OCI-LY7 (cell line): ENCODE results near the gene ERN1. TPM values are rescaled to one million over a fixed set of nuclear protein-coding genes. Genes with fewer than 3 reads are reported as not detected.
"Not testable (repeated sequence)": the region's sequence is repeated elsewhere in the genome, so short reads cannot be mapped to it uniquely, and the experiment has no call there.

ENCODE experiments used
- BruUV-seq: library from RNA; stranded (reverse); fragments of 400-500 nt; replicated peaks from 2 replicates; lab custom pipeline; 2021; lab: Mats Ljungman, UMichigan
- CTCF ChIA-PET: fragments of 300-600 bp; sonication (Branson Sonifier 250); formaldehyde crosslinking; loops from one replicate; lab custom pipeline; 2022; ENCODE audit warnings: antibody characterized with exemption; ENCODE audit not compliant: unreplicated experiment; lab: Charles Lee
- POLR2A ChIA-PET: fragments of 300-600 bp; sonication (Branson Sonifier 250); formaldehyde crosslinking; loops from one replicate; lab custom pipeline; 2022; ENCODE audit warnings: antibody characterized with exemption; lab: Charles Lee
- DNase-seq: peaks from one replicate; pipeline ENCODE4 v3.0.0-alpha.2; 2015; ENCODE audit warnings: low spot score
- H2AFZ ChIP-seq: fragments of 200-600 bp; sonication (generic), shearing (Covaris generic); 2 replicates; pipeline ENCODE4 v1.6.1; 2014; ENCODE audit warnings: mild to moderate bottlenecking, antibody characterized with exemption, low read length, moderate library complexity
- H3K27ac ChIP-seq: fragments of 200-600 bp; sonication (generic); 2 replicates; pipeline ENCODE4 v1.5.1; 2014; ENCODE audit warnings: mixed run types, low read depth, mild to moderate bottlenecking, moderate library complexity, low read length, inconsistent platforms; ENCODE audit not compliant: poor library complexity, severe bottlenecking
- H3K36me3 ChIP-seq: fragments of 200-600 bp; sonication (generic); 2 replicates; pipeline ENCODE4 v1.6.1; 2014; ENCODE audit warnings: mild to moderate bottlenecking, antibody characterized with exemption, low read length, moderate library complexity, mixed read lengths; ENCODE audit not compliant: insufficient read depth
- H3K4me1 ChIP-seq: fragments of 200-600 bp; sonication (generic); 2 replicates; pipeline ENCODE4 v1.5.1; 2014; ENCODE audit warnings: mild to moderate bottlenecking, low read length; ENCODE audit not compliant: insufficient read depth, poor library complexity, severe bottlenecking
- H3K4me2 ChIP-seq: fragments of 200-600 bp; sonication (generic); 2 replicates; pipeline ENCODE4 v1.6.1; 2014; ENCODE audit warnings: mild to moderate bottlenecking, low read length
- H3K4me3 ChIP-seq: fragments of 200-600 bp; sonication (generic); 2 replicates; pipeline ENCODE4 v1.5.1; 2014; ENCODE audit warnings: mild to moderate bottlenecking, low read depth, low read length; ENCODE audit not compliant: poor library complexity, severe bottlenecking
- H3K79me2 ChIP-seq: fragments of 200-600 bp; sonication (generic); 2 replicates; pipeline ENCODE4 v1.6.1; 2016; ENCODE audit warnings: low read depth, mild to moderate bottlenecking, low read length, moderate library complexity, mixed read lengths; ENCODE audit not compliant: insufficient read depth
- H3K9me2 ChIP-seq: fragments of 200-600 bp; sonication (generic); 2 replicates; pipeline ENCODE4 v1.6.1; 2016; ENCODE audit warnings: mild to moderate bottlenecking, low read length, mixed read lengths; ENCODE audit not compliant: insufficient read depth
- H3K9me3 ChIP-seq: fragments of 200-600 bp; sonication (generic); 2 replicates; pipeline ENCODE4 v1.6.1; 2014; ENCODE audit warnings: mild to moderate bottlenecking, mixed run types, low read length, mixed read lengths
- H4K20me1 ChIP-seq: fragments of 200-600 bp; sonication (generic); 2 replicates; pipeline ENCODE4 v1.6.1; 2014; ENCODE audit warnings: mild to moderate bottlenecking, antibody characterized with exemption, low read length, moderate library complexity, mixed read lengths; ENCODE audit not compliant: insufficient read depth
- EZH2phosphoT487 ChIP-seq: fragments of 200-600 bp; sonication (generic); IDR thresholded peaks from 2 replicates; pipeline ENCODE4 v1.6.1; 2018; ENCODE audit warnings: low read depth, borderline replicate concordance, mild to moderate bottlenecking, mixed run types, antibody characterized with exemption, low read length, moderate library complexity, mixed read lengths
- intact Hi-C: fragments of 100-400 bp; cut with micrococcal nuclease; formaldehyde crosslinking; loops from one replicate; pipeline ENCODE4 v1.10.0; 2022; ENCODE audit not compliant: unreplicated experiment
- total RNA-seq, 2 experiments: library from RNA; depleted of rRNA in 1 of 2; stranded (reverse); fragments of >200 nt in 1 of 2; shearing (Covaris generic) in 1 of 2; gene quantifications; 2 replicates each; pipeline ENCODE4 v1.2.3, GENCODE V29; 2014 to 2022
- TF ChIP-seq, protein P1 (sequence below): fragments of 200-600 bp; sonication (generic); conservative IDR thresholded peaks from 2 replicates; pipeline ENCODE4 v1.5.1; 2014; ENCODE audit warnings: mild to moderate bottlenecking, antibody characterized with exemption, low read length, moderate library complexity, mixed read lengths

ERN1 gene
- total RNA-seq, 2 experiments from 2014 or later, result 22.0 to 70.3 TPM

DNA sequence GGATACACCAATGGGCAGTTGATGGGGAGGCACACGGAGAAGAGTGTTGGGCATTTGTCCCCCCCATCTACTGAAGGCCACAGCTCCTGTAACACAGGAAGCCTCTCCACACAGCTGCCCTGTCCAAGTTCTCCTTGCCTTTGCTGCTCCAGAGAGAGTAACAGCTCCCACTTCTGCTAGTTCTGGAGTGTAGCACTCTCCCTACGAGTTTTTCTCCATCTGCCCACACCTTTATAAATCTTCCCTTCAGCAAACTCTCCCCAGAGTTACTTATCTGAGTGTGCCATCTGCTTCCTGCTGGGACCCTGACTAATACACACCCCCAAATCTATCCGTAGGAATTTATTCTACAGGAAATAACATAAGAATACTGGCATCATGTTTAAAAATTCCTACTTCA lies 42.6 kb upstream of the ERN1 start:
- intact Hi-C loops, result no loop called here
- no peaks in the 10 kb centered on the region for H3K79me2 ChIP-seq
- no peak overlapping the region for H3K4me2 ChIP-seq
- ChIA-PET CTCF (no interaction called here), POLR2A (interaction anchor here (0.7 kb wide), 1 partner anchor 8 kb away, joined by 3 read pairs; no protein-coding TSS in a partner anchor)
- H3K4me3 ChIP-seq, result no peak overlapping the region
- H3K27ac ChIP-seq, result no peak overlapping the region
- peaks cover 11% of the 10 kb centered on the region; the same call in 1 of the 2 replicates for H3K36me3 ChIP-seq
- H2AFZ ChIP-seq, result no peak overlapping the region
- H3K9me2 ChIP-seq, result no peaks in the 10 kb centered on the region
- no peaks in the 10 kb centered on the region for H3K9me3 ChIP-seq
- no peak for DNase-seq
- TF ChIP-seq, protein P1, sequence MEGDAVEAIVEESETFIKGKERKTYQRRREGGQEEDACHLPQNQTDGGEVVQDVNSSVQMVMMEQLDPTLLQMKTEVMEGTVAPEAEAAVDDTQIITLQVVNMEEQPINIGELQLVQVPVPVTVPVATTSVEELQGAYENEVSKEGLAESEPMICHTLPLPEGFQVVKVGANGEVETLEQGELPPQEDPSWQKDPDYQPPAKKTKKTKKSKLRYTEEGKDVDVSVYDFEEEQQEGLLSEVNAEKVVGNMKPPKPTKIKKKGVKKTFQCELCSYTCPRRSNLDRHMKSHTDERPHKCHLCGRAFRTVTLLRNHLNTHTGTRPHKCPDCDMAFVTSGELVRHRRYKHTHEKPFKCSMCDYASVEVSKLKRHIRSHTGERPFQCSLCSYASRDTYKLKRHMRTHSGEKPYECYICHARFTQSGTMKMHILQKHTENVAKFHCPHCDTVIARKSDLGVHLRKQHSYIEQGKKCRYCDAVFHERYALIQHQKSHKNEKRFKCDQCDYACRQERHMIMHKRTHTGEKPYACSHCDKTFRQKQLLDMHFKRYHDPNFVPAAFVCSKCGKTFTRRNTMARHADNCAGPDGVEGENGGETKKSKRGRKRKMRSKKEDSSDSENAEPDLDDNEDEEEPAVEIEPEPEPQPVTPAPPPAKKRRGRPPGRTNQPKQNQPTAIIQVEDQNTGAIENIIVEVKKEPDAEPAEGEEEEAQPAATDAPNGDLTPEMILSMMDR, result no peak
- no peak for TF ChIP-seq EZH2phosphoT487
- H4K20me1 ChIP-seq, result no peaks in the 10 kb centered on the region
- H3K4me1 ChIP-seq, result no peaks in the 10 kb centered on the region
- no TSS peak for BruUV-seq

DNA sequence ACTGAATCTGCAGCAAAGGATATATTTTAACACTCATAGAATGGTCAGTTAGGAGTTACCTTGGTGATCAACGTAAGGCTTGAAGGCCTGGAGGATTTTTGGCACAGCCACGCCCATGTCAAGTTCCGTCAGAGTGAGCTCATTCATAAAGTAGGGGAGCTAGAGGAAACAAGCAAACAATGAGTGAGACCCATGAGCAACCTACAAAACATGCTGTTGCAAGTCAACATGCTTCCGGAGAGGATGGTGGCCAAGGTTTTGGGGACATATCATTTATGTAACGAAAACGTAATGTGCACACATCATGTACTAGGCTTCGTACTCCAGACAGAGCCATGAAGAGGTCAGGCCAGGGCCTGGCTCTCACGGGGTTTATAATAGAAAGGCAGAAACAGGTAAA lies 41.1 kb upstream of the ERN1 start:
- CTCF ChIA-PET, result no interaction called here
- H3K9me2 ChIP-seq, result no peaks in the 10 kb centered on the region
- no peak overlapping the region for H2AFZ ChIP-seq
- H3K27ac ChIP-seq, result no peak overlapping the region
- BruUV-seq, result no TSS peak
- no peak overlapping the region for H3K4me3 ChIP-seq
- intact Hi-C loops, result no loop called here
- H3K4me1 ChIP-seq, result no peaks in the 10 kb centered on the region
- TF ChIP-seq, protein P1, result no peak
- TF ChIP-seq EZH2phosphoT487, result no peak
- DNase-seq, result no peak
- POLR2A ChIA-PET, result no interaction called here
- H4K20me1 ChIP-seq, result no peaks in the 10 kb centered on the region
- no peaks in the 10 kb centered on the region for H3K79me2 ChIP-seq
- H3K36me3 ChIP-seq, result peaks cover under 1% of the 10 kb centered on the region; the same call in 1 of the 2 replicates
- no peak overlapping the region for H3K4me2 ChIP-seq
- H3K9me3 ChIP-seq, result no peaks in the 10 kb centered on the region

DNA sequence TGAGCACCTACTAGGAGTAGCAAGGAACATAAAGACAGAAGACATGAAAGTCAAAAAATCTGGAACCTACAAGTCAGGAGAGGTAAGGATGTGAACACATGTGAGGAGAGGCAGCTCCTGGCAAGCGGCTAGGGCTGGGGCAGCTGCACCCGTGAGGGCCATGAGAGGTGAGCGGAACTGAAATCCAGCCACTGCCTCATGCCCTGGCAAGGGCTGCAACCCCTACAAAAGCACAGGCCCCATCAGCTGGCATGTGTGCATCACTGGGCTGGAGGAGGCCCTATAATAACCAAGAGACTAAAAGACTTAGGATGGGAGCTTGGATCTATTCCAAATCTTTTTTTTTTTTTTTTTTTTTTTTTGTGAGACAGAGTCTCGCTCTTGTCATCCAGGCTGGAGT lies 40.3 kb upstream of the ERN1 start:
- H3K4me3 ChIP-seq, result no peak overlapping the region
- no peak for DNase-seq
- no peaks in the 10 kb centered on the region for H3K9me2 ChIP-seq
- no peak overlapping the region for H2AFZ ChIP-seq
- H3K27ac ChIP-seq, result no peak overlapping the region
- POLR2A ChIA-PET, result interaction anchor here (1.4 kb wide), 1 partner anchor 24 kb away, joined by 4 read pairs; no protein-coding TSS in a partner anchor
- H3K79me2 ChIP-seq, result no peaks in the 10 kb centered on the region
- 0 out of 2 replicates have a peak, but pooled peaks cover 4% of the 10 kb centered on the region for H3K36me3 ChIP-seq
- no peaks in the 10 kb centered on the region for H3K4me1 ChIP-seq
- H3K4me2 ChIP-seq, result no peak overlapping the region
- no peaks in the 10 kb centered on the region for H4K20me1 ChIP-seq
- BruUV-seq, result no TSS peak
- no peaks in the 10 kb centered on the region for H3K9me3 ChIP-seq
- intact Hi-C loops, result no loop called here
- CTCF ChIA-PET, result no interaction called here
- TF ChIP-seq, protein P1, result no peak
- no peak for TF ChIP-seq EZH2phosphoT487

DNA sequence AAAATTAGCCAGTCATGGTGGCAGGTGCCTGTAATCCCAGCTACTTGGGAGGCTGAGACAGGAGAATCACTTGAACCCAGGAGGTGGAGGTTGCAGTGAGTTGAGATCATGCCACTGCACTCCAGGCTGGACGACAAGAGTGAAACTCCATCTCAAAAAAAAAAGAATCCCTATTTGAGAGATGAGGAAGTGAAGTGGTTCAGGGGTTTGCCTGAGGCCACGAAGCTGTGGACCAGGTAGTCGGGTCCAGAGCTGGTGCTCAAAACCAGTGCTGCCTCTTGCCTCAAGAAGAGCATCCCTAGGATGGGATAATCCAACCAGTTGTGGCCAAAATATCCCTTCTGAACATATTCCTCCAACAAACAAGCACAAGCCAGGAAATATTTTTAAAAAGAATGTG lies 37.7 kb upstream of the ERN1 start:
- H3K9me2 ChIP-seq, H3K36me3 ChIP-seq, H3K4me3 ChIP-seq, CTCF ChIA-PET, H4K20me1 ChIP-seq, H3K4me2 ChIP-seq, H3K9me3 ChIP-seq, H3K79me2 ChIP-seq, H3K27ac ChIP-seq, H3K4me1 ChIP-seq, intact Hi-C loops, DNase-seq, H2AFZ ChIP-seq, BruUV-seq: not testable (repeated sequence)
- POLR2A ChIA-PET, result interaction anchor here (1.3 kb wide), 1 partner anchor 9 kb away, joined by 4 read pairs; no protein-coding TSS in a partner anchor
